Panc1 (cell line): ENCODE data around the gene UBTF.

Source experiments
- POLR2AphosphoS5 ChIP-seq: IDR thresholded peaks from 2 replicates; pipeline ENCODE4 v1.6.1; 2012; ENCODE audit warnings: mild to moderate bottlenecking, low read depth, low read length, moderate library complexity
- TF ChIP-seq, protein P1 (sequence below): fragments of 450-650 bp; IDR thresholded peaks from 2 replicates; pipeline ENCODE4 v1.5.1; 2017; ENCODE audit warnings: mild to moderate bottlenecking

DNA sequence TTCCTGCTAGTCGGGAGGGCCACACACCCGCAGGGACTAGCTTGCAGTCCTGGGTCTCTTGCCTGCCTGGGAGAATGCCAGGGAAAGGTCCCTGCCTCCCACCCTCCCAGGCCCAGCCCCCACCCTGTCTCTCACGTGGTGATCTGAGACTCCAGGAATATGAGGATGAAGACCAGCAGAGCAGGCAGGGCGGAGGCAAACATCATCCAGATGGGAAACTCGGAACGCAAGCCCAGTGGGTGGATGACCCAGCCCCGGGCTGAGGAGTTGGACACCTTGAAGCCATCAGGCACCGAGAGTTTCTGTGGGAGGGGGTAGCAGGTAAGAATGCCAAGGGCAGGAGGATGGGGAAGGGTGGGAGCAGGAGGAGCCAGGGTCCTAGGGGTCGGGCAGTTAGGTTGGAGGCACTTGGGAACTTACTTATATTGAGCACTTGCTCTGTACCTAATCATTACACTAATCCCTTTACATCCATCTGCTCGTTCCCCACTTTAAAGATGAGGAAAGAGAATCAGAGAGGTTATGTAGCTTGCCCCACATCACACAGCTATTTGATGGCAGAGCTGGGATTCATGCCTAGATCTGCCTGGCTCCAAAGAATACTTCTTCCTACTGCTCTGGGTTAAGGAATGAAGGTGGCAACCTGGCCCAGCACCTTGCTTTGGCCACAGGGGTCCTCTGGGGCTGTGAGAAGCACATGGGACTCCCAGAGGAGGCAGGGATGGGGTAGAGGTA lies 35.1 kb upstream of the UBTF start:
- no peak for TF ChIP-seq POLR2AphosphoS5
- TF ChIP-seq, protein P1, sequence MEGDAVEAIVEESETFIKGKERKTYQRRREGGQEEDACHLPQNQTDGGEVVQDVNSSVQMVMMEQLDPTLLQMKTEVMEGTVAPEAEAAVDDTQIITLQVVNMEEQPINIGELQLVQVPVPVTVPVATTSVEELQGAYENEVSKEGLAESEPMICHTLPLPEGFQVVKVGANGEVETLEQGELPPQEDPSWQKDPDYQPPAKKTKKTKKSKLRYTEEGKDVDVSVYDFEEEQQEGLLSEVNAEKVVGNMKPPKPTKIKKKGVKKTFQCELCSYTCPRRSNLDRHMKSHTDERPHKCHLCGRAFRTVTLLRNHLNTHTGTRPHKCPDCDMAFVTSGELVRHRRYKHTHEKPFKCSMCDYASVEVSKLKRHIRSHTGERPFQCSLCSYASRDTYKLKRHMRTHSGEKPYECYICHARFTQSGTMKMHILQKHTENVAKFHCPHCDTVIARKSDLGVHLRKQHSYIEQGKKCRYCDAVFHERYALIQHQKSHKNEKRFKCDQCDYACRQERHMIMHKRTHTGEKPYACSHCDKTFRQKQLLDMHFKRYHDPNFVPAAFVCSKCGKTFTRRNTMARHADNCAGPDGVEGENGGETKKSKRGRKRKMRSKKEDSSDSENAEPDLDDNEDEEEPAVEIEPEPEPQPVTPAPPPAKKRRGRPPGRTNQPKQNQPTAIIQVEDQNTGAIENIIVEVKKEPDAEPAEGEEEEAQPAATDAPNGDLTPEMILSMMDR = no peak
